ENCODE results near the gene USP17L19.
"Not testable (repeated sequence)": the region's sequence is repeated elsewhere in the genome, so short reads cannot be mapped to it uniquely, and the experiment has no call there.

The USP17L19 gene

GRCh38 chr4:9253078-9253477 is at the start of gene USP17L19:
Gene USP17L19 (plus strand): TSS chr4:9253378. CDS start chr4:9253378, 0 bp downstream.
- TF ChIP-seq GATA3, GATA2 (IDR thresholded peaks at IDR 0.05; ENCODE audit: low read depth, low read length): not testable (repeated sequence)

- not testable (repeated sequence) for TF ChIP-seq GATA3, GATA2 (IDR thresholded peaks at IDR 0.05; ENCODE audit: low read depth, low read length)
These were observed 42.8 kb upstream of the USP17L19 start, which contains the start of gene USP17L10 for GRCh38 chr4:9210357-9210756. Gene USP17L10 (plus strand): TSS chr4:9210657. CDS start chr4:9210657, 0 bp downstream.

GRCh38 chr4:9215105-9215504 is 38.1 kb upstream of the USP17L19 start, which contains the start of gene USP17L11:
Gene USP17L11 (plus strand): TSS chr4:9215405. CDS start chr4:9215405, 0 bp downstream.
- not testable (repeated sequence) for TF ChIP-seq GATA2, GATA3 (IDR thresholded peaks at IDR 0.05; ENCODE audit: low read depth, low read length)

GRCh38 chr4:9219852-9220251 is 33.3 kb upstream of the USP17L19 start, which contains the start of gene USP17L12:
Gene USP17L12 (plus strand): TSS chr4:9220152. CDS start chr4:9220152, 0 bp downstream.
- not testable (repeated sequence) for TF ChIP-seq GATA3, GATA2 (IDR thresholded peaks at IDR 0.05; ENCODE audit: low read depth, low read length)

DNA sequence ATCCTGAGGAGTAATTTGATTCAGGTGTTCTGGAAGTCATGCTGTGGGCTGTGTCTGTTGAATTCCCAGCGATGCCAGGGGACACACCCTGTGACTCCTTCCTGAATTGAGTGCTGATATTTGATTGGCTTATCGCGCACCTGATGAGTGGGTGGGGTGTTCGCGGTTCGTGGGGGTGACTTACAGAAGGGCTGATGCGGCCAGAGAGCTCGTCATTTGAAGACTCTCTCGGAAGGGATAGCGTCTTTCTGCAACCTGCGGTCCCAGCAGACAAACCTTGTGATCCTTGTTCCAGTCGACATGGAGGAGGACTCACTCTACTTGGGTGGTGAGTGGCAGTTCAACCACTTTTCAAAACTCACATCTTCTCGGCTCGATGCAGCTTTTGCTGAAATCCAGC is 28.6 kb upstream of the USP17L19 start, which contains the start of gene USP17L13:
Gene USP17L13, plus strand, starts transcription at position 301 of the 400 bp plus-strand sequence. Its CDS starts 0 bp downstream, at position 301.
- TF ChIP-seq GATA2, GATA3 (IDR thresholded peaks at IDR 0.05; ENCODE audit: low read depth, low read length): not testable (repeated sequence)

DNA sequence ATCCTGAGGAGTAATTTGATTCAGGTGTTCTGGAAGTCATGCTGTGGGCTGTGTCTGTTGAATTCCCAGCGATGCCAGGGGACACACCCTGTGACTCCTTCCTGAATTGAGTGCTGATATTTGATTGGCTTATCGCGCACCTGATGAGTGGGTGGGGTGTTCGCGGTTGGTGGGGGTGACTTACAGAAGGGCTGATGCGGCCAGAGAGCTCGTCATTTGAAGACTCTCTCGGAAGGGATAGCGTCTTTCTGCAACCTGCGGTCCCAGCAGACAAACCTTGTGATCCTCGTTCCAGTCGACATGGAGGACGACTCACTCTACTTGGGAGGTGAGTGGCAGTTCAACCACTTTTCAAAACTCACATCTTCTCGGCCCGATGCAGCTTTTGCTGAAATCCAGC is 19.1 kb upstream of the USP17L19 start, which contains the start of gene USP17L15:
Gene USP17L15, plus strand, starts transcription at position 301 of the 400 bp plus-strand sequence. Its CDS starts 0 bp downstream, at position 301.
- TF ChIP-seq GATA3, GATA2 (IDR thresholded peaks at IDR 0.05; ENCODE audit: low read depth, low read length): not testable (repeated sequence)

- not testable (repeated sequence) for TF ChIP-seq GATA3, GATA2 (IDR thresholded peaks at IDR 0.05; ENCODE audit: low read depth, low read length)
These were observed 9.6 kb upstream of the USP17L19 start, which contains the start of gene USP17L17 for GRCh38 chr4:9243579-9243978. Gene USP17L17 (plus strand): TSS chr4:9243879. CDS start chr4:9243879, 0 bp downstream.

- TF ChIP-seq GATA3, GATA2 (IDR thresholded peaks at IDR 0.05; ENCODE audit: low read depth, low read length): not testable (repeated sequence)
These were observed 5.1 kb upstream of the USP17L19 start, which contains the start of gene USP17L18 for GRCh38 chr4:9247953-9248680. Gene USP17L18 (plus strand): TSS chr4:9248630. CDS start chr4:9248630, 0 bp downstream.

DNA sequence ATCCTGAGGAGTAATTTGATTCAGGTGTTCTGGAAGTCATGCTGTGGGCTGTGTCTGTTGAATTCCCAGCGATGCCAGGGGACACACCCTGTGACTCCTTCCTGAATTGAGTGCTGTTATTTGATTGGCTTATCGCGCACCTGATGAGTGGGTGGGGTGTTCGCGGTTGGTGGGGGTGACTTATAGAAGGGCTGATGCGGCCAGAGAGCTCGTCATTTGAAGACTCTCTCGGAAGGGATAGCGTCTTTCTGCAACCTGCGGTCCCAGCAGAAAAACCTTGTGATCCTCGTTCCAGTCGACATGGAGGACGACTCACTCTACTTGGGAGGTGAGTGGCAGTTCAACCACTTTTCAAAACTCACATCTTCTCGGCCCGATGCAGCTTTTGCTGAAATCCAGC is 4.6 kb downstream of the USP17L19 start, which contains the start of gene USP17L20:
Gene USP17L20, plus strand, starts transcription at position 301 of the 400 bp plus-strand sequence. Its CDS starts 0 bp downstream, at position 301.
- TF ChIP-seq GATA2, GATA3 (IDR thresholded peaks at IDR 0.05; ENCODE audit: low read depth, low read length): not testable (repeated sequence)

GRCh38 chr4:9262572-9262971 is 9.4 kb downstream of the USP17L19 start, which contains the start of gene USP17L21:
Gene USP17L21 (plus strand): TSS chr4:9262872. CDS start chr4:9262872, 0 bp downstream.
- not testable (repeated sequence) for TF ChIP-seq GATA3, GATA2 (IDR thresholded peaks at IDR 0.05; ENCODE audit: low read depth, low read length)

- TF ChIP-seq GATA3, GATA2 (IDR thresholded peaks at IDR 0.05; ENCODE audit: low read depth, low read length): not testable (repeated sequence)
These were observed 14.1 kb downstream of the USP17L19 start, which contains the start of gene USP17L22 for GRCh38 chr4:9267319-9267718. Gene USP17L22 (plus strand): TSS chr4:9267619. CDS start chr4:9267619, 0 bp downstream.
